ENCODE results near the gene OTOG.
A peak's percentile ranks its signal among the peaks of the same experiment; 100 is the strongest.

The OTOG gene

GRCh38 chr11:17561111-17561415, 14.0 kb downstream of the OTOG start:
- TF ChIP-seq SPI1 (IDR thresholded peaks at IDR 0.05; ENCODE audit: borderline replicate concordance, low read depth) (no peak), GABPA (IDR thresholded peaks at IDR 0.05; ENCODE audit: low read depth) (no peak), POLR2AphosphoS5 (IDR thresholded peaks at IDR 0.05; ENCODE audit: low read depth) (no peak)
- TF ChIP-seq, protein P1, sequence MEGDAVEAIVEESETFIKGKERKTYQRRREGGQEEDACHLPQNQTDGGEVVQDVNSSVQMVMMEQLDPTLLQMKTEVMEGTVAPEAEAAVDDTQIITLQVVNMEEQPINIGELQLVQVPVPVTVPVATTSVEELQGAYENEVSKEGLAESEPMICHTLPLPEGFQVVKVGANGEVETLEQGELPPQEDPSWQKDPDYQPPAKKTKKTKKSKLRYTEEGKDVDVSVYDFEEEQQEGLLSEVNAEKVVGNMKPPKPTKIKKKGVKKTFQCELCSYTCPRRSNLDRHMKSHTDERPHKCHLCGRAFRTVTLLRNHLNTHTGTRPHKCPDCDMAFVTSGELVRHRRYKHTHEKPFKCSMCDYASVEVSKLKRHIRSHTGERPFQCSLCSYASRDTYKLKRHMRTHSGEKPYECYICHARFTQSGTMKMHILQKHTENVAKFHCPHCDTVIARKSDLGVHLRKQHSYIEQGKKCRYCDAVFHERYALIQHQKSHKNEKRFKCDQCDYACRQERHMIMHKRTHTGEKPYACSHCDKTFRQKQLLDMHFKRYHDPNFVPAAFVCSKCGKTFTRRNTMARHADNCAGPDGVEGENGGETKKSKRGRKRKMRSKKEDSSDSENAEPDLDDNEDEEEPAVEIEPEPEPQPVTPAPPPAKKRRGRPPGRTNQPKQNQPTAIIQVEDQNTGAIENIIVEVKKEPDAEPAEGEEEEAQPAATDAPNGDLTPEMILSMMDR (IDR thresholded peaks at IDR 0.05; ENCODE audit: insufficient read depth, low read length): no peak
- TF ChIP-seq, protein P2, sequence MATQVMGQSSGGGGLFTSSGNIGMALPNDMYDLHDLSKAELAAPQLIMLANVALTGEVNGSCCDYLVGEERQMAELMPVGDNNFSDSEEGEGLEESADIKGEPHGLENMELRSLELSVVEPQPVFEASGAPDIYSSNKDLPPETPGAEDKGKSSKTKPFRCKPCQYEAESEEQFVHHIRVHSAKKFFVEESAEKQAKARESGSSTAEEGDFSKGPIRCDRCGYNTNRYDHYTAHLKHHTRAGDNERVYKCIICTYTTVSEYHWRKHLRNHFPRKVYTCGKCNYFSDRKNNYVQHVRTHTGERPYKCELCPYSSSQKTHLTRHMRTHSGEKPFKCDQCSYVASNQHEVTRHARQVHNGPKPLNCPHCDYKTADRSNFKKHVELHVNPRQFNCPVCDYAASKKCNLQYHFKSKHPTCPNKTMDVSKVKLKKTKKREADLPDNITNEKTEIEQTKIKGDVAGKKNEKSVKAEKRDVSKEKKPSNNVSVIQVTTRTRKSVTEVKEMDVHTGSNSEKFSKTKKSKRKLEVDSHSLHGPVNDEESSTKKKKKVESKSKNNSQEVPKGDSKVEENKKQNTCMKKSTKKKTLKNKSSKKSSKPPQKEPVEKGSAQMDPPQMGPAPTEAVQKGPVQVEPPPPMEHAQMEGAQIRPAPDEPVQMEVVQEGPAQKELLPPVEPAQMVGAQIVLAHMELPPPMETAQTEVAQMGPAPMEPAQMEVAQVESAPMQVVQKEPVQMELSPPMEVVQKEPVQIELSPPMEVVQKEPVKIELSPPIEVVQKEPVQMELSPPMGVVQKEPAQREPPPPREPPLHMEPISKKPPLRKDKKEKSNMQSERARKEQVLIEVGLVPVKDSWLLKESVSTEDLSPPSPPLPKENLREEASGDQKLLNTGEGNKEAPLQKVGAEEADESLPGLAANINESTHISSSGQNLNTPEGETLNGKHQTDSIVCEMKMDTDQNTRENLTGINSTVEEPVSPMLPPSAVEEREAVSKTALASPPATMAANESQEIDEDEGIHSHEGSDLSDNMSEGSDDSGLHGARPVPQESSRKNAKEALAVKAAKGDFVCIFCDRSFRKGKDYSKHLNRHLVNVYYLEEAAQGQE (IDR thresholded peaks at IDR 0.05; ENCODE audit: insufficient replicate concordance, low read depth): no peak
- no peak overlapping the region for H3K4me3 ChIP-seq (replicated peaks; ENCODE audit: insufficient read depth, low read length)
- H3K27me3 ChIP-seq (ENCODE audit: insufficient read depth, poor library complexity, severe bottlenecking): peaks cover 2% of the 10 kb centered on the region
- no peak overlapping the region for H3K27ac ChIP-seq (replicated peaks)
- DNase-seq (ENCODE audit: low read depth in 1 of 2, low spot score in 1 of 2): no peak

DNA sequence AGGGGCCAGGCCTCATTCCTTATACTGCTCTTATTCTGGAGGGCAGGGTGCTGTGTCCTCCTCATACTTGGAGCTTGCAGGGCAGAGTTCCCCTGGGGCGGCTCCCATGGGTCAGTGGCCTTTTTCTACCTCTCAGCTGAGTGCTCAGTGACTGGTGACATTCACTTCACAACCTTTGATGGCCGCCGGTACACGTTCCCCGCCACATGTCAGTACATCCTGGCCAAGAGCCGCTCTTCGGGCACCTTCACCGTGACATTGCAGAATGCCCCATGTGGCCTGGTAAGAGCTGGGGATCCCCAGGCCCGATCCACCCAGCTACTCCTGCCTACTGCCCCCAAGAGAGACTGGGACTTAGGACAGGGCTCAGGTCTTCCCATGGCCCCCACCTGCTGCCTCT, 14.5 kb downstream of the OTOG start:
- no peak for DNase-seq (ENCODE audit: low read depth in 1 of 2, low spot score in 1 of 2)

DNA sequence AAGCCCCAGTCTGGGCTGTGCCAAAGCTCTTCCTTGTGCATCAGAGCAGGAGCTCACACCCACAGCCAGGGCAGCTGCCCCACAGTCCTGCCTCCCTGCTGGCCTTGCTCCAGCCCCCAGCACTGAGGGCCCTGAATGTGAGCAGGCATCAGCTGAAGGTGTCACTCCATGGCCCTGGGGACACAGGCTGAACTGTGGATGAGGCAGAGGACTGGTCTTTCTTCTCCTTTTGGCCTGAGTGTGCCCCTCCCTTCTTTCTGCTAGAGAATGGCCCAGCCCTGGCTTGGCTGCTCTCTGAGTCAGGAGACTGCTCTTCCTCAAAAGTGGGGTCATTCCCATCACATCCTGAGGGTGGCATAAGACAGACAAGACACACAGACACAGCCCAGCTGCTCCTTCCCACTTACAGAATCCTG, 16.2 kb downstream of the OTOG start:
- peak in 1 of 2 experiments; percentile 29 for DNase-seq (ENCODE audit: low read depth in 1 of 2, low spot score in 1 of 2)
- no peak overlapping the region for H3K4me3 ChIP-seq (replicated peaks; ENCODE audit: insufficient read depth, low read length)
- TF ChIP-seq GABPA (IDR thresholded peaks at IDR 0.05; ENCODE audit: low read depth) (no peak), POLR2AphosphoS5 (IDR thresholded peaks at IDR 0.05; ENCODE audit: low read depth) (no peak), SPI1 (IDR thresholded peaks at IDR 0.05; ENCODE audit: borderline replicate concordance, low read depth) (no peak)
- TF ChIP-seq, protein P1 (IDR thresholded peaks at IDR 0.05; ENCODE audit: insufficient read depth, low read length): no peak
- TF ChIP-seq, protein P2 (IDR thresholded peaks at IDR 0.05; ENCODE audit: insufficient replicate concordance, low read depth): no peak
- H3K27me3 ChIP-seq (ENCODE audit: insufficient read depth, poor library complexity, severe bottlenecking): peaks cover 10% of the 10 kb centered on the region
- no peak overlapping the region for H3K27ac ChIP-seq (replicated peaks)

More for the DNA sequence above, 14.5 kb downstream of the OTOG start:
- Histone ChIP-seq H3K4me3 (replicated peaks; ENCODE audit: insufficient read depth, low read length) (no peak overlapping the region), H3K27me3 (ENCODE audit: insufficient read depth, poor library complexity, severe bottlenecking) (peaks cover 3% of the 10 kb centered on the region), H3K27ac (replicated peaks) (no peak overlapping the region)
- TF ChIP-seq SPI1 (IDR thresholded peaks at IDR 0.05; ENCODE audit: borderline replicate concordance, low read depth): no peak
- TF ChIP-seq, protein P1 (IDR thresholded peaks at IDR 0.05; ENCODE audit: insufficient read depth, low read length): no peak

- no peak for DNase-seq (ENCODE audit: low read depth in 1 of 2, low spot score in 1 of 2)
- H3K4me3 ChIP-seq (replicated peaks; ENCODE audit: insufficient read depth, low read length): no peak overlapping the region
- H3K27ac ChIP-seq (replicated peaks): no peak overlapping the region
- TF ChIP-seq SPI1 (IDR thresholded peaks at IDR 0.05; ENCODE audit: borderline replicate concordance, low read depth): no peak
- no peak for TF ChIP-seq POLR2AphosphoS5 (IDR thresholded peaks at IDR 0.05; ENCODE audit: low read depth)
- no peak for TF ChIP-seq GABPA (IDR thresholded peaks at IDR 0.05; ENCODE audit: low read depth)
- TF ChIP-seq, protein P2 (IDR thresholded peaks at IDR 0.05; ENCODE audit: insufficient replicate concordance, low read depth): no peak
- TF ChIP-seq, protein P1 (IDR thresholded peaks at IDR 0.05; ENCODE audit: insufficient read depth, low read length): no peak
- peaks cover 12% of the 10 kb centered on the region for H3K27me3 ChIP-seq (ENCODE audit: insufficient read depth, poor library complexity, severe bottlenecking)
These were observed 17.1 kb downstream of the OTOG start for GRCh38 chr11:17563961-17564686.

Measured in HL-60 (cell line).